ENCODE measurements around the gene DAND5.
A peak's percentile ranks its signal among the peaks of the same experiment; 100 is the strongest.
"Not testable (repeated sequence)": the region's sequence is repeated elsewhere in the genome, so short reads cannot be mapped to it uniquely, and the experiment has no call there.

DAND5 gene

DNA sequence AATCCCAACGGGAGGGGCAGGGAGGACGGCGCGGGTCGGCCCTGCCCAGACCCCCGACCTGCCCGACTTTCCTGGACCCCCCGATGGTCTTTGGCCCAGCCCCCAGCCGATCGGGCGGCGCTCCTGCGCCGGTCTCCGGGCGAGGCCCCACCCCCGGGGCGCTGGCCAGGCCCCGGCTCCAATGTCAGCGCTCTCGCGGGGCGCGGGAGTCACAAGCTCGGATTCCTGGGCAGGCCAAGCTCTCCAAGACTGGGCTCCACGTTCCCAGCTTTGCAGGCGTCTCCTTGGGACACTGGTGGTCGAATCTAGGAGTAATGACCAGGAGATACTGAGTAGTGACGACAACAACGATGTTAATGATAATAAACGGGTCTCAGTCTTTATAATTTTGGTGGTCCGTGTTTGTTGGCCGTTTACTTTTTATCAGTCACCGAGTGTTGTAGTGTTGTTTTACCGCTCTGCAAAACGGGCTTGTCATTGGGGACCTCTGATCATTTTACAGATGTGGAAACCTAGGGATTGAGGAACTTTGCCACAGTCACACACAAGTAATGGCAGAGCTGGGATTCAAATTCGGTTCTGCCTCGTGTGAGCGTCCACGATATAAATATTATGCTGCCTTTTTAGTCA is 23.2 kb upstream of the DAND5 start:
- peak; percentile 29 for DNase-seq

DNA sequence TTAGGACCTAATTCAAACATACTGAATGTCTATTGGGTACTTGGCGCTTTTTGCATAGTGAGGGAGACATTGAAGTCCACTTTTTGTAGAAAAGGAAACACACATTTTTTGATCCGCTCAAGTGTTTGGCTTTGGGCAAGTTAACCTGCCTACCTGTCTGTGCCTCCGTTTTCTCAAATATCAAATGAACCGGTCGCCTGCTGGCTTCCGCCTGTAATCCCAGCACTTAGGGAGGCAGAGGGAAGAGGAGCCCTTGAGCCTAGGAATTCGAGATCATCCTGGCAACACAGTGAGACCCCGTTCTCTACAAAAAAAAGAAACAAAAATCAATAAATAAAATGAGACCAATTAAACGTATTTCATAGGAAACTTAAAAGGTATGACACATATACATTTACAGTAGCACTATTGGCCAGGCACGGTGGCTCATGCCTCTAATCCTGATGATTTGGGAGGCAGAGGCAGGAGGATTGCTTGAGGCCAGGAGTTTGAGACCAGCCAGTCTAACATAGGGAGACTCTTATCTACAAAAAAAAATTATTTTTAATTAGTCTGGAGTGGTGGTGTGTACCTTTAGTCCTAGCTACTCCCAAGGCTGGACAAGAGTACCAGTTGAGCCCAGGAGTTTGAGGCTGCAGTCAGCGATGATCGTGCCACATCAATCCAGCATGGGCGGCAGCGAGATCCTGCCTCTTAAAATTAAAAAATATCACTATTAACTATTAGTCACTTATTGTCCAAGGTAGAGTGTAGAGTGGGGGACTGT is 22.5 kb upstream of the DAND5 start:
- no peak for DNase-seq

DNA sequence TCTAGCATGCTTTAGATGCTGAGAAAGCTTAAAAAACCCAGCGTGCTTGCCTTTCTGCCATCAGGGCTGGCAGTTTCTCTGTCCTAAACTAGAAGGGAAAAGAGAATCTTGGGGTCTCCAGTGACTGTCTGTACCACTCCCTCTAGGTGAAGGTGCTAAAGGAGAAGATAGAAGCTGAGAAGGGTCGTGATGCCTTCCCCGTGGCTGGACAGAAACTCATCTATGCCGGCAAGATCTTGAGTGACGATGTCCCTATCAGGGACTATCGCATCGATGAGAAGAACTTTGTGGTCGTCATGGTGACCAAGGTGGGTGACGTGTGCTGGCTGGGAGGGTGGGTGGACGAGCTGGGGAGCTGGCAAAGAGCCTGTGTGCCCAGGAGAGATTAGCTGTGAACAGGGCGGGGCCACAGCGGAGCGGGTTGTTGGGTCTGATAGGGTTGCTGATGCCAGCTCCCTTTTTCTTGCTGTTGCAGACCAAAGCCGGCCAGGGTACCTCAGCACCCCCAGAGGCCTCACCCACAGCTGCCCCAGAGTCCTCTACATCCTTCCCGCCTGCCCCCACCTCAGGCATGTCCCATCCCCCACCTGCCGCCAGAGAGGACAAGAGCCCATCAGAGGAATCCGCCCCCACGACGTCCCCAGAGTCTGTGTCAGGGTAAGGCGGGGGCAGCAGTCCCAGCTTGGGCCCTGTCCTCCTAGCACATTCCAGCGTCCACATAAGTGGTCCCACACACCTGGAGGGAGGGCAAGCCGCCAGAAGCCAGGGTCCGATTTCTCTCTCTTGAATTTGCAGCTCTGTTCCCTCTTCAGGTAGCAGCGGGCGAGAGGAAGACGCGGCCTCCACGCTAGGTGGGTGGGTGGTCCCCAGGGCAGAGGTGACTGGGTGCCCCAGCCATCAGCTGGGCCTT is 21.4 kb upstream of the DAND5 start:
- no peak for DNase-seq

DNA sequence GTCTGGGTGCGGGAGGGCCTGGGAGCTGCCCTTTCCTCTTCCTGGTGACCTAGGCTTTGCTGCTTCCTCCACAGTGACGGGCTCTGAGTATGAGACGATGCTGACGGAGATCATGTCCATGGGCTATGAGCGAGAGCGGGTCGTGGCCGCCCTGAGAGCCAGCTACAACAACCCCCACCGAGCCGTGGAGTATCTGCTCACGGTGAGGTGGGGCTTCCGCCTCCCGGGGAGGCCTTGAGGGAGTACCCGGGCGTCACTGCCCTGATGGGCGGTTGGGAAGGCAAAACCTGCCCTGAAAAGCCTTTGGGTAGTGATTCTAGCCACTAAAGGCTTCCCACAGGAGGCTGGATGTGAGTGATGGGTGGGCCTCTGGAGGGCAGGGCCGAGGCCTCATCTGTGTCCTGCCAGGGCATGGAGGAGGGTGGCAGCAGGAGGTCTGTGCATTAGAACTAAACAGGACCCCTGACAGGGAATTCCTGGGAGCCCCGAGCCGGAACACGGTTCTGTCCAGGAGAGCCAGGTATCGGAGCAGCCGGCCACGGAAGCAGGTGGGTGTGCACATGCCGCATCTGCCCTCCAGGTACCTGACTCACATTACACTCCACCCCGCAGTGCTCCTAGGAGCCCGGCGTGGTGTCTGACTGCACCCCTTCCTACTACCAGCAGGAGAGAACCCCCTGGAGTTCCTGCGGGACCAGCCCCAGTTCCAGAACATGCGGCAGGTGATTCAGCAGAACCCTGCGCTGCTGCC is 20.6 kb upstream of the DAND5 start:
- DNase-seq: no peak

DNA sequence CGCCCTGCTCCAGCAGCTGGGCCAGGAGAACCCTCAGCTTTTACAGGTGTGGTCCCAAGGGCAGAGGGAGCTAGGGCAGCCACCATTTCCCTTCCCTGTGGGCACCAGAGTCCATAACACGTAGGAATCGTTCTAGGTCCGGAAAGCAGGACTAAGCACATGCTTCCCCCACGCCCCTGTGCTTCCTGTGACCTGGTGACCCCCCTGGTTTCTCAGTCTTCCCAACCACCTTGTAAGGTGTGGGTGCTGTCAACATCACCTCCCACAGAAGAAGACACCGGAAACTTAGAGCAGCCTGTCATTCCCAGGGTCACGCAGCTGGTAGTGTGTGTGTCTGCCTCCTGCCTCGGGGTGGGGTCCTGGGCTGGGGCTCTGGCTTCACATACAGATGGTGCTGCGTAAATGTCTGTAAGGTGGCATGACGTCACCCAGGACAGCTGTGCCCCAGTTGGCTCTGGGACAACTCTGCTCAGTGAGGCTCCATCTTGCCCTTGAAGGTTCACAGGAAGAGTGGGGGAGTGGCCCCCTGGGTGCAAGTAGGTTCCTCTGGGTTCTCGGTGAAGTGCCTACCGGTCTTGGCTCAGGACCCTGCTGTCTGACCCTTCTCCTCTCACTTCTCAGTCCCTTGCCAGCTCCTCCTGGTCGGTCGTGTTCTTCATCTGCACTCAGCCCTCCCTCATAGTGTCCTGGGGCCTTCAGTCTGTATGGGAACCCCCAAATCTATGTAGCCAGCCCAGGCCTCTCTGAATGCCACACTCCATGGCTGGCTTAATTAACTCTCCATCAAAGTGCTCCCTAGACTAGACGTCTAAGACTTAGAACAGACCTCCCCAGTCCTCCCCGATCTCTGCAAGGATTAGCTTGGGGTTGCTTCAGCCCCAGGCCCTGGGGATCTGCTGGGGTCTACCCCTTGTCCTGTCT is 19.8 kb upstream of the DAND5 start:
- no peak for DNase-seq

DNA sequence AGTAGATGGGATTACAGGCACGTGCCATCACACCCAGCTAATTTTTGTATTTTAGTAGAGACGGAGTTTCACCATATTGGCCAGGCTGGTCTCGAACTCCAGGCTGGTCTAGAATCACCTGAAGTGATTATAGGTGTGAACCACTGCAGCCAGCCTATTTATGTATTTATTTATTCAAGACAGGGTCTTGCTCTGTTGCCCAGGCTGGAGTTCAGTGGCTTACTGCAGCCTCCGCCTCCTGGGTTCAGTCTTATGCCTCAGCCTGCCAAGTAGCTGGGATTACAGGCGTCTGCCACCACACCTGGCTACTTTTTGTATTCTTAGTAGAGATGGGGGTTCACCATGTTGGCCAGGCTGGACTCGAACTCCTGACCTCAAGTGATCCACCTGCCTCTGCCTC is 17.3 kb upstream of the DAND5 start:
- DNase-seq: not testable (repeated sequence)

DNA sequence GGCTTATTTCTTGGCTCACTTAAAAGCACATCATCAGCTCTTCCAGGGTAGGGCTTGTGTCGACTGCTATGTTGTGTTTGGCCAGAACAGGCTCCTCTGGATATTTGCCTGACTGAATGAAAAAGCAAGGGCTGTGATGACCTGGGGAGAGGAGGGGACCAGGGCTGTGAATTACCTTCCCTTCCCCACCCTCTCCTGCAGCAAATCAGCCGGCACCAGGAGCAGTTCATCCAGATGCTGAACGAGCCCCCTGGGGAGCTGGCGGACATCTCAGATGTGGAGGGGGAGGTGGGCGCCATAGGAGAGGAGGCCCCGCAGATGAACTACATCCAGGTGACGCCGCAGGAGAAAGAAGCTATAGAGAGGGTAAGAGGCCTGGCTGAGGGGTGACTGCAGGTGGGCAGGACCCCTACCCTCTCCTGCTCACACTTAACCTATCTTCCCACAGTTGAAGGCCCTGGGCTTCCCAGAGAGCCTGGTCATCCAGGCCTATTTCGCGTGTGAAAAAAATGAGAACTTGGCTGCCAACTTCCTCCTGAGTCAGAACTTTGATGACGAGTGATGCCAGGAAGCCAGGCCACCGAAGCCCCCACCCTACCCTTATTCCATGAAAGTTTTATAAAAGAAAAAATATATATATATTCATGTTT is 16.8 kb upstream of the DAND5 start:
- DNase-seq: no peak

DNA sequence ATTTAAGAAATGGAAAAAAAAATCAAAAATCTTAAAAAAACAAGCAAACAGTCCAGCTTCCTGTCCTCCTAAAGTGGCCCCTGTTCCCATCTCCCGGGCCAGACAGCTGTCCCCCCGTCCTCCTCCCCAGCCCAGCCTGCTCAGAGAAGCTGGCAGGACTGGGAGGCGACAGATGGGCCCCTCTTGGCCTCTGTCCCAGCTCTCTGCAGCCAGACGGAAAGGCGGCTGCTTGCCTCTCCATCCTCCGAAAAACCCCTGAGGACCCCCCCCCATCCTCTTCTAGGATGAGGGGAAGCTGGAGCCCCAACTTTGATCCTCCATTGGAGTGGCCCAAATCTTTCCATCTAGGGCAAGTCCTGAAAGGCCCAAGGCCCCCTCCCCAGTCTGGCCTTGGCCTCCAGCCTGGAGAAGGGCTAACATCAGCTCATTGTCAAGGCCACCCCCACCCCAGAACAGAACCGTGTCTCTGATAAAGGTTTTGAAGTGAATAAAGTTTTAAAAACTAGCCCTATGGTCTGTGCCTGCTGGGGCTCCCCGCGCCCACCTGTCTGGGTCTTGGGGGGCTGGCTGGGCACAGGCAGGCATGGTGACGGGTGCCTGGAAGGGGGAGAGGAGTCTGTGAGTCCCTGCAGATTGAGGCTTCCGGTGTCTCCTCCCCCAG is 16.1 kb upstream of the DAND5 start:
- DNase-seq: no peak

DNA sequence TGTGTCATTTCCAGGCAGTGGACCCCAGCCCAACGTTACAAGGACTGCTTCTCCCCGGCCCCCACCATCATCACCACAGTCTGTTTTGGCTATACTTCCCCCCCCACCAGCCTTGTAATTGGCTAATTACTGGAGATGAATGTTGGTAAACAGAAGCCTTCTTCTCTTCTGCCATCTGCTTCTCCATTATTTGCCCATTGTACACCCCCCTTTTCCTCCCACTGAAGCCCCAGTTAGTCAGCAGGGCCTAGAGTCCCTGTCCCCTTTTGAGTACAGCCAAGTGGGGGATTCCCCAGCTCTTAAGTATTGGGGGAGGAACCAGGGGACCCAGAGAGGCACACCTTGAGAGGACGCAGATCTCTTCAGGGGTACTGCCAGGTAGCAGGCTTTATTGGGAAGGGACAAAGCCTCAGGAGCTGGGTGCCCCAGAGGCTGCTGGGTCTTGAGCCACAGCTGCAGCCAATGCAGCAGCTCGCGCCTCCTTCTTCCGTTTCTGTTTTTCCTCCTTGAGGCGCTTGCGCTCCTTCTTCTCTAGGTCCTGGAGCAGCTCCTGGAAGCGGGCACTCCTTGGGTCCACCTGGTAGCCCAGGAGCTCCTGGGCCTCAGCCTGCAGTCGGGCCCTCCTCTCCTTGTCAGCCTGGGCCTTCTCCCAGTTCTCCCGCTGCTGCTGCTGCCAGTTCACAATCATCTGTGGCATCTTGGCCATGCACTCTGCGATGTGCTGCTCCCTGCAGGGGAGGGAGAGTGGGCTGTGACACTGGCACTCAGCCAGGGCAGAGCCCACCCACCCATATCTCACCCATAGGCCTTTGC is 15.4 kb upstream of the DAND5 start:
- DNase-seq: no peak

DNA sequence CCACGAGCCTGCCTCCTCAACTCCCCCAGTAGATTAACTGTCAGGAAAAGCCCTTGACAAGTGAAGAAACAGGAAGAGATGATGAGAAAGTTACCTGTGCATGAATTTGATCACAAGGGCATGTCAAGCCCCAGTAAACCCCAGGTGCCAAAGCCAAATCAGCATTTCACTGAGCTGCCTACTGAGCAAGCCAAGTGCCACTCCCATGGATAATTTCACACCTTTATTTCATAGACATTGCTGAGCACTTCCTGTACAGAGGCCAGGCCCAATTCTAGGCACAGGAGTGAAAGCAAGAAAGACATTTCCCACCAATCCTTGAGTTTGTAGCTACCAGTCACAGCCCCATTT is 14.8 kb upstream of the DAND5 start:
- no peak for DNase-seq

DNA sequence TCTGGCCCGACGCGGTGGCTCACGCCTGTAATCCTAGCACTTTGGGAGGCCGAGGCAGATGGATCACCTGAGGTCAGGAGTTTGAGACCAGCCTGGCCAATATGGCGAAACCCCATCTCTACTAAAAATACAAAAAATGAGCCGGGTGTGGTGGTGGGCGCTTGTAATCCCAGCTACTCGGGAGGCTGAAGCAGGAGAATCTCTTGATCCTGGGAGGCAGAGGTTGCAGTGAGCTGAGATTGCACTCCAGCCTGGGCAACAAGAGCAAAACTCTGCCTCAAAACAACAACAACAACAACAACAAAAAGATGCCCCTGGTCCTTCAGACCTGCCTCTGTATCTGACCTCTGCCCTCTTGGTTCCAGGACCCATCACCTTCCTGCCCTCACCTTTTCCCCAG is 13.8 kb upstream of the DAND5 start:
- not testable (repeated sequence) for DNase-seq

DNA sequence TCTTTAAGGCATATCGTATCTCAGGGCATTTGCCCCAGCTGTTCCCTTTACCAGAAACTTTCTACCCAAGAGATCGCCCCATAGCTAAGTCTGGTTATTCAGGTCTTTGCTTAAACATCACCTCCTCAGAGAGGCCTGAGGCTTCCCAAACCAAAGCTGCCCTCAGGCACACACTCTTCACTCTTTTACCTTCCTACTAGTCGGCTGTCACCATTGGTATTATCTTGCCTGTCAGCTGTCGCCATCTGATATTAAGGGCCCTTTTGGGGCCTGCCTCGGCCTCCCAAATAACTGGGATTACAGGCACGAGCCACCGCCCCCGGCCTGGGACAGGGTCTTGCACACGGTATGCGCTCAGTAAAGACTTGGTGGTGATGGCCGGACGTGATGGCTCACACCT is 13.4 kb upstream of the DAND5 start:
- no peak for DNase-seq

DNA sequence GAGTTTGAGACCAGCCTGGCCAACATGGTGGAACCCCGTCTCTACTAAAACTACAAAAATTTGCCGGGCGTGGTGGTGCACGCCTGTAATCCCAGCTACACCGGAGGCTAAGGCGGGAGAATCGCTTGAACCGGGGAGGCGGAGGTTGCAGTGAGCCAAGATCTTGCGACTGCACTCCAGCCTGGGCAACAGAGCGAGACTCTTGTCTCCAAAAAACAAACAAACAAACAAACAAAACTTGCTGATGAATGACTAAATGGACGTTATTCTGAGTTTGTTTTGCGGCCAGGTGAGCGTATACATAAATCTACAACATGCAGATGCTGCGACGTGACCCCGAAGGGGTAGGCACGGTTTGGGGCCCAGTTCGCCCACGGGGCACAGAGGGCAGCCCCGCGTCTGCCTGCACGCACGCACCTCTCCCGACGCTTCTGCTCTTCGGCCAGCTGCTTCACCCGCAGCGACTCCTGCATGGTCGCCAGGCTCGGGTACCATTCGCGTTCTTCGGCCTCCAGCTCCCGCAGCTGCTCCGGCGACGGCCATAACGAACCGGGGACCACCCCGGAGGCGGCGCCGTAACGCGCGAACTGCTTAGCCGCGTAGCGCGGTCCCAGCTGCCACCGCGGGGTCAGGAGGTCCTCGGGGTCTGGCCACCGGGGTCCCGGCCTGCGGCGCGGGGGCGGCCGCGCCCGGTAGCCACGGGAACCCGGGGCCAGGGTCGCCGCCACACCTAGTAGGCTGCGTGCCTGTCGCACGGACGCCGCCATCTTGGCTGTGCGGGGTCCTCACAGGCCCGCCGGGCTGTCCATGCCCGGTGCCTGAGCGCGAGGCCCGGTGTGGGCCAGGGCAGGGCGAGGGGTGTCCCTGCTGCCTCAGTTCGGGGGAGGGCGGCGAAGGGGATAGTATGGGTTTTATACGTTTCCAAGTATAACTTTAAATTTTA is 12.7 kb upstream of the DAND5 start, which contains the start of gene GADD45GIP1:
Gene GADD45GIP1 (minus strand): TSS at position 778 of the 943 bp plus-strand sequence. CDS start 11 bp downstream, at position 767.
- peak; percentile 67 for DNase-seq

DNA sequence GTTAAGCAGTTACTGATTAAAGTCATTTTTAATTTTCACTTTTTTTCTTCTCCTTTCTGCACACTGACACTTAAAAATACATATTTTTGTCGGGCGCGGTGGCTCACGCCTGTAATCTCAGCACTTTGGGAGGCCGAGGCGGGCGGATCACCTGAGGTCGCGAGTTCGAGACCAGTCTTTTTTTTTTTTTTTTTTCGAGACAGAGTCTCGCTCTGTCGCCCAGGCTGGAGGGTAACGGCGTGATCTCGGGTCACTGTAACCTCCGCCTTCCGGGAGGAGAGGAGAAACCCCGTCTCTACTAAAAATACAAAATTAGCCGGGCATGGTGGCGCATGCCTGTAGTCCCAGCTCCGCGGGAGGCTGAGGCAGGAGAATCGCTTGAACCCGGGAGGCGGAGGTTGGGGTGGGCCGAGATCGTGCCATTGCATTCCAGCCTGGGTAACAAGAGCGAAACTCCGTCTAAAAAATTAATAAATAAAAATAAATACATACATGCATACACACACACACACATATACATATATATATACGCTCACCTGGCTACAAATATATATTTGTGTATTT is 11.9 kb upstream of the DAND5 start:
- DNase-seq: not testable (repeated sequence)

DNA sequence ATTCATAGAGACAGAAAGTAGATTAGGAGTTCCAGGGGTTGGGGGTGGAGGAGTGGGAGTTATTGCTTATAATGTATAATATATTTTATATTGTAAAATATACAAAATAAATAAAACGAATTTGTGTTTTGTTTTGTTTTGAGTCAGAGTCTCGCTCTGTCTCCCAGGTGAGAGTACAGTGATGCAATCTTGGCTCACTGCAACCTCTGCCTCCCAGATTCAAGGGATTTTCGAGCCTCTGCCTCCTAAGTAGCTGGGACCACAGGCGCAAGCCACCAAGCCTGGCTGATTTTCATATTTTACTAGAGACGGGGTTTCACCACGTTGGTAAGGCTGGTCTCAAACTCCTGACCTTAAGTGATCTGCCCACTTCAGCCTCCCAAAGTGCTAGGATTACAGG is 9.9 kb upstream of the DAND5 start:
- no peak for DNase-seq

DNA sequence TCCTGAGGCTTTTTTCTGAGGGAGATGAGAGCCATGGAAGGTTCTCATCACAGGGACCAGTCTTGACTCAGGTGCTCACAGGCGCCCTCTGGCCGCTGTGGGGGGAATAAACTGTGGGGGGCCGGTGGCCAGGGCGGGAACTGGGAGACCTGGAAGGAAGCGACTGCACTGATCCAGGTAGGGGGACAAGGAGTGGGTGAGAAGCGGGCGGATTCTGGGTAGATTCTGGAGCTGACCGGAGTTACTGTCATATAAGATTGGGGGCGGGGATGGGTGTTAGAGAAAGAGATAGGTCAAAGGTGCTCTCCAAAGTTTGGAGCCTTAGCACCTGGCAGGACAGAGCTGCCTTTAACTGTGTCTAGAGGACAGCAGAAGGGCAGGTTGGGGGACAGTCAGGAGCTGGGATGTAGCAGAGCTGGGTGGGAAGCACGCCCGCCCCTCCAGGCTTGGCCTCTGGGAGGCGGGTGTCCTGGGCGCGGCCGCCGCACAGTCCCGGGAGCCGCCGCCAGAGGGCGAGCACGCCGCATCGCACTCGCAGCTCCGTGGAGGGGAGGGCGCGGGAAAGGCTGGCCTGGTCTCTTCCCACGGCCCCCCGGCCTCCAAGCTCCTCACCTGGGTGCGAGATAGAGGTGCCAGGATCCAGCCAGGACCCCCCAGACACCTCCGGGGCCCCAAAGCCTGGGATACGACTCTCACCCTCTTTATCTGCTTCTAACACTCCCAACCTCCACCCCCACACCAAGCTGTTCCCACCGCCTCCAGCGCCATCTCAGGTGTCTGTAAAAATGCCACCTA is 4.2 kb upstream of the DAND5 start:
- peak; percentile 77 for DNase-seq

DNA sequence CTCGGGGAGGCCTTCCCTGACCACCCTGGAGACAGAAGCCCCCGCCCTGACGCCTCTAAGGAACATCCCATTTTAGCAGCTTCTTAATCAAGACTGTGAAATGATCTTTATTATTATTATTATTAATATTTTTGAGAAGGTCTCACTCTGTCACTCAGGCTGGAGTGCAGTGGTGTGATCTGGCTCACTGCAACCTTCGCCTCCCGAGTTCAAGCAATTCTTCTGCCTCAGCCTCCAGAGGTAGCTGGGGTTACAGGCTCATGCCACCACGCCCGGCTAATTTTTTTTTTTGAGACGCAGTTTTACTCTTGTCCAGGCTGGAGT is 3.6 kb upstream of the DAND5 start:
- DNase-seq: no peak
